ENCODE data around the gene RTTN.

- TF ChIP-seq CTCF (IDR thresholded peaks at IDR 0.05), result no peak
- TF ChIP-seq EZH2phosphoT487 (IDR thresholded peaks at IDR 0.05), result no peak
- no peak for TF ChIP-seq EZH2 (IDR thresholded peaks at IDR 0.05)
Observed at GRCh38 chr18:70086085-70086484, 119.4 kb downstream of the RTTN start.

All from neural progenitor cell (in vitro differentiated cells).